GM19193 (cell line): Measurements from ENCODE around the gene CEP68.

Experiments
- POLR2A ChIP-seq: IDR thresholded peaks from 4 replicates; pipeline ENCODE4 v1.6.1; 2011; ENCODE audit not compliant: insufficient read depth, insufficient read length; ENCODE audit errors: extremely low read depth

CEP68 gene

DNA sequence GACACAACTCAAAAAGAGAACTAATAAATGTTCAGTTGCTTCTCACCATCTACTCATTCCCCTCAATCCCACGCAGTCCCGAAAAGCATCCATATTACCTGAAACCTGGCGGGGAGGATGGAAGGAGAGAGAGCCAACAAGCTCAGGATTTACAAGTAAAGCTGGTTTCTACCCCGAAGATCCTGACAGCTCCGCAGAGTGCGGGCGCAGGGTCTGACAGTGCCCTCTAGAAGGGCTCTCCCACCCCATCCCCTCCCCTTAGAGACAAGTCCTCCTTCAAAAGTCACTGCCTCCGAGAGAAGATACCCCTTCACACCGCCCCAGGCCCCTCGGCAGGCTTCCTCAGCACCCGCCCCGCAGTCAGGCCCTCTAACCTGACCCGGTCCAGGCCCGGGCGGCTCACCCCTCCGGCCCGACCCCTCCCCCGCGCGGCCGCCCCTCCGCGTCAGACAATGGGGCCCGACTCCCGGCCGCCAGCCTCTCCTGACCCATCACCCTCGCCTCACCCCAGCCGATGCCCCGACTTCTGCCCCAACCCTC, 73.1 kb downstream of the CEP68 start:
- TF ChIP-seq POLR2A: no peak

DNA sequence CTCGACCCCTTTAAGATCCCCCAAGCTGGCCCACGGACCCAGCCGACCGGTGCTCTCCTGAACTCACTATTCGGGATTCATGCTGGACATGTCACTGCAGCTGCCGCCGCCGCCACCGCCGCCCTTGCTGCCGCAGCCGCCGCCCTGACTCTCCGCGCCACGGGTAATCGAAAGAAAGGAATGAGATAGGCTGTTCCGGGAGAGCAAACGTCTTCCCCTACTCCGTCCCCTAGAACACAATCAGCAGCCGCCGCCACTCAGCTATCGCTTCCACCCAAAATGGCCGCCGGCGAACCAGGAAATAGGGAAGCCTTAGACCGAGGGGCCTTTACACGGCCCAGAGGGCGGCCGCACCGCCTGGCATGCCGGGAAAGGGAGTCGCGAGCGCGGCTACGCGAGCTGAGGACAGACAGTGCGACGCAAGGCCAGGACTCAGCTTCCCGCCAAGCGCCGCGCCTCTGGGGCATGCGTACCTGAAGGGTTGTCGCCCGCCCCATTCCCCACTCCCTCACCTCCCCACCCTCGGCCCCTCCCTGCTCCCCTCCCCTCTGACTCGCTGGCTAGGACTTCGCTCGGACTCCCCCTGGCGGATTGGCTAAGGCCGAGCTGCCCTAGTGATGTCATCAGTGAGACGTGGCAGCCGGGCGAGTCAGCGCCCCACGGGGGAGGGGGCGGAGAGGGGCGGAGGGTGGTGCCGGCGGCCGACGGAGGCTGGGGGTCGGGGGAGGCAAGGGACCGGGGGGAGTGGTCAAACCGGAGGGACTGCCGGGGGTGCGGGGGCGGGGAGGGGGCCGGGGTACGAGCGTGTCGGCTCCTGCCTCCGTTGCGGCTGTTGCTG, 73.8 kb downstream of the CEP68 start, which contains the start of gene RAB1A:
TSS of gene RAB1A (minus strand) at position 281 of the 838 bp plus-strand sequence. CDS start at position 90, 191 bp downstream.
- TF ChIP-seq POLR2A: peak; percentile 89

GRCh38 chr2:65130664-65131175, 74.5 kb downstream of the CEP68 start:
- peak; percentile 24 for TF ChIP-seq POLR2A

- no peak for TF ChIP-seq POLR2A
Measured at GRCh38 chr2:65133626-65134025, 77.4 kb downstream of the CEP68 start.

DNA sequence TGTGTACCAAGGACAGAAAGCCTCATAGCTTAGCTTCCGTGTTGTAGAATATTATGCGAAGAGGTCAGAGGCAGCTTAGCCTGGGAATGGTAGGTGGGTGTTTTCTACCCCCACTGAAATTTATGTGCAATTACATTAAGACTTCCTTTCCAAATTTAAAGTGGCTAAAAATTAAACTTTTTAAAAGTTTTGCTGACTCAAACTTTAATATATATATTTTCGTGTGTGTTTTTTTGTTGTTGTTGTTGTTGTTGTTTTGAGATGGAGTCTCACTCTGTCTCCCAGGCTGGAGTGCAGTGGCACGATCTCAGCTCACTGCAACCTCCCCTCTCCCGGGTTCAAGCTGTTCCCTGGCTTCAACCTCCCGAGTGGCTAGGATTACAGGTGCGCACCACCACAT, 77.9 kb downstream of the CEP68 start:
- no peak for TF ChIP-seq POLR2A

DNA sequence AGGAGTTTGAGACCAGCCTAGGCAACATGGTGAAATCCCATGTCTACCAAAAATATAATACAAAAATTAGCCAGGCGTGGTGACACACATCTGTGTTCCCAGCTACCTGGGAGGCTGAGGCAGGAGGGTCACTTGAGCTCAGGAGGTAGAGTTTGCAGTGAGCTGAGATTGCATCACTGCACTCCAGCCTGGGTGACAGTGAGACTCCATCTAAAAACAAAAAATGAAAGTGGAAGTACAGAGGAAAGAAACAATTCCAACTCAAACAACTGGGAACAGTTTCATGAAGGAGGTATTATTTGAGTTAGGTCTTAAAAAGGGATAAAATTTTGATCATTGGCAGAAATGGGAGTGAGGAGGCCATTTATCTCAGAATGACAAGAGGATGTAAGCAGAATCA, 80.0 kb downstream of the CEP68 start:
- no peak for TF ChIP-seq POLR2A
